Measurements from ENCODE around the gene PSRC1.

PSRC1 gene

GRCh38 chr1:109315288-109315687 lies 32.3 kb upstream of the PSRC1 start:
- Histone ChIP-seq H3K9me3 (ENCODE audit: low read length) (no peaks in the 10 kb centered on the region), H3K4me2 (ENCODE audit: low read length) (no peak overlapping the region), H3K9me2 (ENCODE audit: low read depth, low read length) (no peaks in the 10 kb centered on the region), H3K36me3 (ENCODE audit: insufficient read depth, low read length) (no peaks in the 10 kb centered on the region), H3F3A (ENCODE audit: insufficient read depth, low read length) (no peaks in the 10 kb centered on the region), H3K9ac (ENCODE audit: low read length) (no peak overlapping the region), H3K79me2 (ENCODE audit: insufficient read depth, low read length) (no peaks in the 10 kb centered on the region), H3K27me3 (ENCODE audit: insufficient read depth, low read length) (no peaks in the 10 kb centered on the region; the same call in 1 of the 2 replicates), H3K27ac (ENCODE audit: low read depth, low read length, poor library complexity, severe bottlenecking) (no peak overlapping the region), H3K4me1 (ENCODE audit: insufficient read depth, low read length, severe bottlenecking) (no peaks in the 10 kb centered on the region), H4K20me1 (ENCODE audit: insufficient read depth, low read length) (no peaks in the 10 kb centered on the region), H3K4me3 (ENCODE audit: low read depth, low read length, poor library complexity, severe bottlenecking) (no peak overlapping the region), H2AFZ (ENCODE audit: low read length) (no peak overlapping the region)
- TF ChIP-seq CTCF (IDR thresholded peaks at IDR 0.05; ENCODE audit: low read length) (no peak), EZH2 (IDR thresholded peaks at IDR 0.05; ENCODE audit: borderline replicate concordance, low read length) (no peak)

GRCh38 chr1:109314795-109315194 lies 31.9 kb upstream of the PSRC1 start:
- Histone ChIP-seq H3F3A (ENCODE audit: insufficient read depth, low read length) (no peaks in the 10 kb centered on the region), H3K9me2 (ENCODE audit: low read depth, low read length) (no peaks in the 10 kb centered on the region), H3K4me3 (ENCODE audit: low read depth, low read length, poor library complexity, severe bottlenecking) (no peak overlapping the region), H3K27ac (ENCODE audit: low read depth, low read length, poor library complexity, severe bottlenecking) (no peak overlapping the region), H4K20me1 (ENCODE audit: insufficient read depth, low read length) (no peaks in the 10 kb centered on the region), H3K4me1 (ENCODE audit: insufficient read depth, low read length, severe bottlenecking) (no peaks in the 10 kb centered on the region), H3K4me2 (ENCODE audit: low read length) (no peak overlapping the region), H3K27me3 (ENCODE audit: insufficient read depth, low read length) (no peaks in the 10 kb centered on the region; the same call in 1 of the 2 replicates), H3K9me3 (ENCODE audit: low read length) (no peaks in the 10 kb centered on the region), H3K36me3 (ENCODE audit: insufficient read depth, low read length) (no peaks in the 10 kb centered on the region), H3K9ac (ENCODE audit: low read length) (no peak overlapping the region), H3K79me2 (ENCODE audit: insufficient read depth, low read length) (no peaks in the 10 kb centered on the region), H2AFZ (ENCODE audit: low read length) (no peak overlapping the region)
- TF ChIP-seq CTCF (IDR thresholded peaks at IDR 0.05; ENCODE audit: low read length) (no peak), EZH2 (IDR thresholded peaks at IDR 0.05; ENCODE audit: borderline replicate concordance, low read length) (no peak)

- Histone ChIP-seq H3K9me3 (ENCODE audit: low read length) (no peaks in the 10 kb centered on the region), H4K20me1 (ENCODE audit: insufficient read depth, low read length) (no peaks in the 10 kb centered on the region), H3K27ac (ENCODE audit: low read depth, low read length, poor library complexity, severe bottlenecking) (no peak overlapping the region), H3K4me1 (ENCODE audit: insufficient read depth, low read length, severe bottlenecking) (no peaks in the 10 kb centered on the region), H3K27me3 (ENCODE audit: insufficient read depth, low read length) (no peaks in the 10 kb centered on the region; the same call in 1 of the 2 replicates), H2AFZ (ENCODE audit: low read length) (no peak overlapping the region), H3K79me2 (ENCODE audit: insufficient read depth, low read length) (no peaks in the 10 kb centered on the region), H3K9me2 (ENCODE audit: low read depth, low read length) (no peaks in the 10 kb centered on the region), H3F3A (ENCODE audit: insufficient read depth, low read length) (no peaks in the 10 kb centered on the region), H3K4me2 (ENCODE audit: low read length) (no peak overlapping the region), H3K4me3 (ENCODE audit: low read depth, low read length, poor library complexity, severe bottlenecking) (no peak overlapping the region), H3K9ac (ENCODE audit: low read length) (no peak overlapping the region), H3K36me3 (ENCODE audit: insufficient read depth, low read length) (no peaks in the 10 kb centered on the region)
- TF ChIP-seq EZH2 (IDR thresholded peaks at IDR 0.05; ENCODE audit: borderline replicate concordance, low read length), result no peak
- no peak for TF ChIP-seq CTCF (IDR thresholded peaks at IDR 0.05; ENCODE audit: low read length)
Observed at GRCh38 chr1:109312978-109313775, 30.2 kb upstream of the PSRC1 start.
